ENCODE data around the gene MEX3C.

The MEX3C gene

GRCh38 chr18:51153659-51154371, 43.7 kb downstream of the MEX3C start:
- no peak for DNase-seq (ENCODE audit: low spot score)

DNA sequence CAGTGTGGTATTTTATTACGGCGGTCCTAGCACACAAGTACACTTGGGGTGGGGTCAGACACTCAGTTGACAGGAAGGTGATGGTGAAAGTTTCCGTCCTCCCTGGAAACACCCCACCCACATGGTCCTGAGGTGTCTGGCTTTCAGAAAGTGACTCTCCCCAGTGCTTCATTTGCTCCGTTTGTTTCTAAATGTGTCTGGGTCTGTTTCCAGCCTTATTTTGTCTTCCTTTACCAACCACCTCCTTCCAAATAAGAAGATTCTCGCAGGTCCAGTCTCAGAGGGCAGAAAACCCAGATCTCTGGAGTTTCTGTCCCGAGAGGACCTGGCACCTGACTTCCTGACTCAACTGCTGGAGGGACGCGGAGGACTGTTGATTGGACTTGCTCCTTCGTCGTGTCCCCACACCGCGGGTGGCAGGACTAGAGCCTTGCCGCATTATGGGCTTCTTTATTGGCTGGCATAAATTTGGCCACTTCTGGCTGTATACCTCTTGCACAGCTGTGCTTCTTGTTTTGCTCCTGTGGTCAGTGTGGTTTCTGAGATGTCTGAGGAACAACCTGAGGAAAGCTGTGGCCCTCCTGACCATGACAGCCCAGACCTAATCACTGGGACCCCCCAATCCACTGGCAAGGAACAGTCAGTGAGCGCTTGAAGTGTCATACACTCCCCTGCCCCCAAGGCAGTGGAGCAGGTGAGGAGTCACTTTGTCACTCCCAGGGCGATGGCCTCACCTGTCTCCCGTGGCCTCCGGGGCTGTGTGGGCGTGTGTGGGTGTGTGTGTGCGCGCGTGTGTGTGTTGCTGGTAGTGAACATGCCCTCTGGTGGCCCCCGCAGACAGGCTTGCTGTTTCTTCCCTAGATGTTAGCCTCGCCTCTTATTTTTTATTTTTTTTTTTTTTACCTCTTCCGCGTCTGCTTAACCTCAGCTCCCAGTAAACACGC, 45.6 kb downstream of the MEX3C start:
- DNase-seq (ENCODE audit: low spot score), result no peak

- no peak for DNase-seq (ENCODE audit: low spot score)
Observed at GRCh38 chr18:51151185-51151567, 46.3 kb downstream of the MEX3C start.

- no peak for DNase-seq (ENCODE audit: low spot score)
Observed at GRCh38 chr18:51150113-51150700, 47.3 kb downstream of the MEX3C start.

DNA sequence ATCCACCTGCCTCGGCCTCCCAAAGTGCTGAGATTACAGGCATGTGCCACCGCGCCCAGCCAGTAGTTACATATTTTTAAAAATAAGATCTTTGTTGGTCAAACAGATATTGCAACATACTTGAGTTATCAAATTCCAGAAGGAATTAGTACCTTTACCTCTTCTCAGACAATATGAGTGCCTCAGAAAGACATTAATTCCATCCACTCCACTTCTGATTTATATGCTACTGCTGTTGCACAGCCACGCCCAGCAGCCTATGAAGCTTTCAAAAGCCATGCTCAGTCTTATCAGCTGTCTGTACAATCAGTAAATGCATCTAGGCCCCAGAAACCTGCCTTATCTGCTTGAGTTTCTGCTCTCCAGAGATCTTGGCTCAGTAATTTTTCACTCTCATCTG, 47.8 kb downstream of the MEX3C start:
- no peak for DNase-seq (ENCODE audit: low spot score)

GRCh38 chr18:51146909-51147308, 50.6 kb downstream of the MEX3C start:
- no peak for DNase-seq (ENCODE audit: low spot score)

GRCh38 chr18:51138936-51139335, 58.5 kb downstream of the MEX3C start:
- DNase-seq (ENCODE audit: low spot score), result no peak

DNA sequence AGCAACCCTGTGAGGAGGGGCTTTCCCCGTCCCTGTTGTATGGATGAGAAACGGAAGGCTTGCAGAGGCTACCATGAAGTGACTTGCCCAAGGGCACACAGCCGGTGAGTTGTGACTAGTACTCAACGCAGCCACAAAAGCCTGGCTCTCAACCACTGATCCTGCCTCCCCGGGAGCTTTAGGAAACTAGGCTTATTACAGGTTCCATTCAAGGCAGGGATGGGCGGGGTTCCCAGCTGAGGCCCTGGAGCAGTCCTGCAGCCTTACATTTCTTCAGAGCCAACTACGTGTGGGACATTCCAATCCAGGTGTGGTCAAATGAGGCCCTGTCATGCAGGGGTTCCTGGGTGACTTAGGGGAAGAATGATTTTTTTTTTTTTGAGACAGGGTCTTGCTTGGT, 59.6 kb downstream of the MEX3C start:
- no peak for DNase-seq (ENCODE audit: low spot score)

- no peak for DNase-seq (ENCODE audit: low spot score)
Observed at GRCh38 chr18:51137026-51137729, 60.3 kb downstream of the MEX3C start.

DNA sequence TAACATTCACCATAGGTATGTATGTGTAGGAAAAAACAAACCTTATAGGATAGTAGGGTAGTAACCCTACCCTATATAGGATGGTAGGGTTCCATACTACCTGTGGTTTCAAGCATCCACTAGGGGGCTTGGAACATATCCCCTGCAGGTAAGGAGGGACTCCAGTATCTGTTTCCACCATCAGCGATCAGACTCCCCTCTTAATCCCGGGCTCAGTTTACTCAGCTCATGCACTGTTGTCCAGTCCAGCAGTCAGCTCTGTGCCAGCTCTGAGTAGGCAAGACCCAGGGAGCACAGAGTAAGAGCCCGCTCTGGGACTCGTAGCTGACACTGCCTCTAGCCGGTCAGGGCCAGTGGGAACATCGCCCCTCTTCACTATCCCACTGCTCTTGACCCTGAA, 61.7 kb downstream of the MEX3C start:
- no peak for DNase-seq (ENCODE audit: low spot score)

GRCh38 chr18:51135364-51135763, 62.1 kb downstream of the MEX3C start:
- no peak for DNase-seq (ENCODE audit: low spot score)

DNA sequence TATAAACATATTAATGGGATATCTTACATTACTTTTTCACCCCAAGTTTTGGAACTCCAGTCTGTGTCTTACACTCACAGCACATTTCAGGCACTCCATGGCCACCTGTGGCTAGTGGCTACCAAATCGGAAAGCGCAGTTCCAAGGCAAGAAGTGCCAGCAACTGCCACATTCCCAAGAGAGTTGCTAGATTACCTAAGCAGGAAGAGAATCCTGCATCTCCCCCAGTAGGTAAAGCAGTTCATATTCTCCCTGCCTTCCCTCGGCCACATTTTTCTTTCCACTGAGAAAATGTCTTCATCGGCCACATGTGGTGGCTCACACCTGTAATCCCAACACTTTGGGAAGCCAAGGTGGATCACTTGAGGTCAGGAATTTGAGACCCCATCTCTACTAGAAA, 62.8 kb downstream of the MEX3C start:
- DNase-seq (ENCODE audit: low spot score), result no peak

DNA sequence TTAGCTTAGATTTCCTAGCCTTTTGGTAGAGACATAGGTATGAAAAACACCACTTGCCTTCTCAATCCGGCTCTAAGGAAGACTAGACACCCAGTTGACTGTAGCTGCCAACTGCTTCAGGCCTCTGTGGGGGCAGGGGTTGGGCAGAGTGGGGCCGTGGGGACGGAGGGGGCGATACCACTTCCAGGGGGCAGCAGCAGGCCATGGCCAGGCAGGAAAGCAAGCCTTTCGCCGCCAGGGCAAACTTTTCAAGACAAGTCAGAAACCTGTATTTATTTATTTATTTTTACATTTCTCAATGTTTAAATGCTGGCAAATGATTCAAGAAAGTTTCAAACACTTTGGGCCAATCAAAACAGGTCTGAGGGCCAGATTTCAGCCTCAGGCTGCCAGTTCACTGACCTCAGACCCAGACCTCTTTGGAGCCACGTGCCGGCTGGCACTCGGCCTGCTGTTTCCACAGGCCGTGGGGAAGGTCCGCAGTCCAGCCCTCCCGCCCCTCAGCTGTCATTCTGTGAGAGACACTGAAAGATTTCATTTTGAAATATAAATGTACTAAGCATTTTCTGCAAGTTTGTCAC, 63.8 kb downstream of the MEX3C start:
- no peak for DNase-seq (ENCODE audit: low spot score)

DNA sequence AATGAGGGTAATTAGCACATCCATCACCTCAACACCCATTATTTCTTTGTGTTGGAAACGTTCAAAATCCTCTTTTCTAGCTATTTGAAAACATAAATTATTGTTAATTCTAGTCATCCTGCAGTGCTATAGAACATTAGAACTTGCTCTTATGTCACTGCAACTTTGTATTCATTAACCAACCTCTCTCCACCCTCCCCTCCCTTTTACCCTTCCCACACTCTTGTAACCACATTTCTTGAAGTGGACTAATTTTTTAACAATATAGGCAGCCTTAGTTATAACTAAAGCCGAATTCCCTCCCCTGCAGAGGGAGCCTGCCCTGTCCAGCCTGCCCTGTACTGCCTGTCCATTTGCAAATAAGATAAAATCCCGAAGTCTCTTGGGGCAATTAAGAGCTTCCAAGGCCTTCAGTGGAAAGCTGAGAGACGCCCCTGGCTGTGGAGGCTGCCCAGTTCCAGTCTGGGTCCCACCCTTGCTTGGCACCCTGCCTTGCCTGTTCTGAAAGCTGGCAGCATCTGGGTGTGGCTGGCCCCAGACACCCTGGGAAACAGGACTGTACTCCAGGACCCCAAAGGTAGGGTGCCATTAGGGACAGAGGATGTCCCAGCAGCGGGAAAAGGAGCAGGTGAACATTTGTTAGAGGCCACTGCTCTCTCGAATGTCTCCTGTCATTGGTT, 65.1 kb downstream of the MEX3C start:
- DNase-seq (ENCODE audit: low spot score), result no peak

GRCh38 chr18:51128533-51128932, 68.9 kb downstream of the MEX3C start:
- no peak for DNase-seq (ENCODE audit: low spot score)

DNA sequence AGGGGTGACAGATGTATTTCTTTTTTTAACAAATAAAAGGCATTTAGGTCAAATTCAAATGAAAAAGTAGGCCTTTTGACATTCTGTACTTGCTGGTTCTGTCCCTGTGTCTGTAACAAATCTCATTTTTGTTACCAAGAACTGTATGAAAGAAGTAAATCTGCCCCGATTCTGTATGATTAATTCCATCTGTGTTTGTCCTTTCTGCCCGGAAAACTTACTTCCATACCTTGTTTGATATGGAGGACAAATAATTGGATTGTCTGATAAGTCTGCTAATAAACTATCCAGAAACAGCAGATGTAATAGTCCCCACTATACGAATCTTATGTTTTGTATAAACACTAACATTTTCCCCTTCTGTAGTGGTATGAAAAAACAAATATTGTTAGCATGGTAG, 69.8 kb downstream of the MEX3C start:
- no peak for DNase-seq (ENCODE audit: low spot score)

DNA sequence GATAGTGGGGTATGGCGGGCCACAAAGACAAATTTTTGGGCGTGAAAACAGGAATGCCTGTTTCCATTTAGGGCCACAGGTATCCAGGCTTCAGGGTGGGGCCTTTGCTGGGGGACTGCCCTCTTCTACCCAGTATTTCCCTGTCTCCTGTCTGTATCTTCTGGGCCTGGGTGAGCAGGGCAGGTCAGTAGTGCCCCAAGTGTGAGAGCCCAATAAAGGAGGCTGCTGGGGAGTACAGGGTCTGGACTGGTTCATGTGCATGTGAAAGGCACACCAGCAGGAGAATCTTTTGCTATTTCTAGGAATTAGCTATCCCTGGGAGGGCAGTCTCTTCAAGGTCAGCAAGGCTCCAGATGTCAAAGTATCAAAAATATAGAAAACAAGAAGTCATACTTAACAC, 71.5 kb downstream of the MEX3C start:
- DNase-seq (ENCODE audit: low spot score), result no peak
